Calu3 (cell line): ENCODE measurements around the gene MMRN1. TPM values are rescaled to one million over a fixed set of nuclear protein-coding genes. Genes with fewer than 3 reads are reported as not detected.

Experiments
- BruUV-seq: library from RNA; stranded (reverse); fragments of 400-500 nt; replicated peaks from 2 replicates; lab custom pipeline; 2021; lab: Mats Ljungman, UMichigan
- CTCF ChIA-PET: fragments of 300-600 bp; sonication (Branson Sonifier 250); formaldehyde crosslinking; loops from one replicate; lab custom pipeline; 2022; ENCODE audit warnings: antibody characterized with exemption; lab: Charles Lee
- DNase-seq: peaks from one replicate; pipeline ENCODE4 v3.0.0; 2022
- H3K27ac Mint-ChIP-seq: one replicate; pipeline ENCODE4 v1.8.0; 2022; ENCODE audit warnings: mixed read lengths; ENCODE audit not compliant: unreplicated experiment
- H3K27me3 Mint-ChIP-seq: one replicate; pipeline ENCODE4 v1.8.0; 2022; ENCODE audit warnings: mixed read lengths; ENCODE audit not compliant: unreplicated experiment
- H3K36me3 Mint-ChIP-seq: one replicate; pipeline ENCODE4 v1.8.0; 2022; ENCODE audit warnings: mild to moderate bottlenecking, moderate library complexity, mixed read lengths; ENCODE audit not compliant: insufficient read depth, unreplicated experiment
- H3K4me1 Mint-ChIP-seq: one replicate; pipeline ENCODE4 v1.8.0; 2022; ENCODE audit warnings: mild to moderate bottlenecking, low read depth, mixed read lengths; ENCODE audit not compliant: unreplicated experiment
- H3K4me3 Mint-ChIP-seq: one replicate; pipeline ENCODE4 v1.8.0; 2022; ENCODE audit warnings: mild to moderate bottlenecking, low read depth, moderate library complexity, mixed read lengths; ENCODE audit not compliant: unreplicated experiment
- H3K9me3 Mint-ChIP-seq: one replicate; pipeline ENCODE4 v1.8.0; 2022; ENCODE audit warnings: low read depth, mixed read lengths; ENCODE audit not compliant: unreplicated experiment
- CTCF ChIP-seq: fragments of 200-600 bp; IDR thresholded peaks from one replicate; pipeline ENCODE4 v1.8.0; 2022; ENCODE audit warnings: antibody characterized with exemption; ENCODE audit not compliant: unreplicated experiment
- intact Hi-C: fragments of 100-400 bp; cut with micrococcal nuclease; formaldehyde crosslinking; loops from one replicate; pipeline ENCODE4 v1.10.0; 2022; ENCODE audit not compliant: unreplicated experiment
- total RNA-seq: library from RNA; stranded (reverse); gene quantifications from 2 replicates; pipeline ENCODE4 v1.2.3, GENCODE V29; 2022

Gene MMRN1
- total RNA-seq, 1 experiment from 2014 or later, result not detected

- H3K27ac Mint-ChIP-seq, result no peak overlapping the region
- BruUV-seq, result no TSS peak
- no peak overlapping the region for H3K4me3 Mint-ChIP-seq
- H3K9me3 Mint-ChIP-seq, result no peaks in the 10 kb centered on the region
- H3K4me1 Mint-ChIP-seq, result peaks cover 11% of the 10 kb centered on the region
- CTCF ChIA-PET, result no interaction called here
- no peak for TF ChIP-seq CTCF
- intact Hi-C loops, result no loop called here
- no peaks in the 10 kb centered on the region for H3K27me3 Mint-ChIP-seq
- peak; percentile 2 for DNase-seq
- no peaks in the 10 kb centered on the region for H3K36me3 Mint-ChIP-seq
Measured at GRCh38 chr4:89915937-89916336, 21.3 kb downstream of the MMRN1 start.

GRCh38 chr4:89922848-89923416 is 28.3 kb downstream of the MMRN1 start:
- no TSS peak for BruUV-seq
- DNase-seq, result no peak
- Mint-ChIP-seq H3K4me1 (no peaks in the 10 kb centered on the region), H3K27me3 (no peaks in the 10 kb centered on the region), H3K27ac (no peak overlapping the region), H3K4me3 (no peak overlapping the region), H3K36me3 (no peaks in the 10 kb centered on the region), H3K9me3 (no peaks in the 10 kb centered on the region)
- intact Hi-C loops, result no loop called here
- CTCF ChIA-PET, result interaction anchor here (1.3 kb wide), 1 partner anchor 437 kb away, joined by 3 read pairs; no protein-coding TSS in a partner anchor
- TF ChIP-seq CTCF, result no peak

DNA sequence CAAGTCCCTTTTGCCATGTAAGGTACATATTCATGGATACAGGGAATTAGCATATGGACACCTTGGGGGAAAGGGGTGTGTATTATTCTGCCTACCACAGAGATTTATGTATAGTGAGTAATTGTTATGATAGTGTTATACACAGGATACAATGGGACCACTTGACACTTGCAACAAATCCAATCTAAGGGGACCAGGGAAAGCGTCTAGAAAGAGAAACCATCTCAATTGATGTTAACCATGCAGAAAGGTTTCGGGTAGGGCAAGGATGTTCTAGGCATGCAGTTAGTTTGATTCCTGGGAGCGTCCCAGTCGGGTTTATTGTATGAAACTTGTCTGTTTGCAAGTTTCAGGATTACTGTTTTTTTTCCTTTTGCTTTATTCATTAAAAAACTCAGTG is 34.2 kb downstream of the MMRN1 start:
- intact Hi-C loops, result no loop called here
- H3K4me3 Mint-ChIP-seq, result no peak overlapping the region
- no peak for DNase-seq
- CTCF ChIA-PET, result no interaction called here
- BruUV-seq, result no TSS peak
- H3K27ac Mint-ChIP-seq, result no peak overlapping the region
- no peaks in the 10 kb centered on the region for H3K36me3 Mint-ChIP-seq
- no peaks in the 10 kb centered on the region for H3K27me3 Mint-ChIP-seq
- H3K9me3 Mint-ChIP-seq, result no peaks in the 10 kb centered on the region
- H3K4me1 Mint-ChIP-seq, result no peaks in the 10 kb centered on the region
- TF ChIP-seq CTCF, result no peak

DNA sequence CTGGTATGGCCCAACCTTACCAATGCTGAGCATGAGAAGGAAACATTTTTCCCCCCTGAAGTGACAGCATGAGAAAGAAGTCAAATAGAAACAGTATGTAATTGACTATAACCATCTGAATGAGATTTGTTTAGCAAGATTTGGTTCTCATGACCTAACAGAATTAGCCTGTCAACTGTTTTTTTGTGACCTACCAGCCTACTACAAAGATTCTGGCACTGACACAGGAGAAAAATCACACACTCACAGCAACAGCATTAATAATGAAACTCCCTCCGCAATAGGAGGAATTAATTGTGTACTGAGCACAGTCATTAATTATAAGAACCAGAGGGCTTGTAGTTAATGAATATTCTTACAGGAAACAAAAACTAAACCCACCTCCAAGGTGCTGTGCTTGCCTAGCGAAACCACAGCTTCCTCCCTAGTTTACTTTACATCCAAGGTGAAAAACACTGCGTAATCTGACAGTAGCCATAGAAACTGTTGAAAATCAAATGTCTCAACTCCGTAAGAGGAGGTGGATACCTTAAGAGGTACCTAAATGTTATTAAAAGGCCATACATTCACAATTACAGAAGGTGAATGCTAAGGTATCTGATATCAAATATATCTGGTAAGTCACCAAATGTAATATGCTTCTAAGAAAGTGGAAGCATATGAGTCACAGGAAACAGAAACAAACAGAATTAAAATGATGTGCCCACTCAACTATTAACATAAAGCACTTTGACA is 34.9 kb downstream of the MMRN1 start:
- intact Hi-C loops, result no loop called here
- Mint-ChIP-seq H3K27ac (peak overlapping the region; percentile 63), H3K36me3 (no peaks in the 10 kb centered on the region), H3K27me3 (no peaks in the 10 kb centered on the region), H3K4me3 (peak overlapping the region; percentile 32), H3K4me1 (no peaks in the 10 kb centered on the region), H3K9me3 (no peaks in the 10 kb centered on the region)
- peak; percentile 2 for DNase-seq
- CTCF ChIA-PET, result no interaction called here
- TF ChIP-seq CTCF, result no peak
- BruUV-seq, result no TSS peak
